IPS-20b (cell line): ENCODE results near the gene NAA40.

Experiments
- H3K27ac ChIP-seq: one replicate; pipeline ENCODE4 v1.5.1; 2013; ENCODE audit warnings: low read length
- H3K27me3 ChIP-seq: 2 replicates; pipeline ENCODE4 v1.6.1; 2013; ENCODE audit warnings: mild to moderate bottlenecking, low read length, inconsistent platforms; ENCODE audit not compliant: insufficient read depth
- H3K36me3 ChIP-seq: 2 replicates; pipeline ENCODE4 v1.6.1; 2013; ENCODE audit warnings: low read depth, mild to moderate bottlenecking, inconsistent platforms, low read length, moderate library complexity; ENCODE audit not compliant: insufficient read depth
- H3K4me1 ChIP-seq: 2 replicates; pipeline ENCODE4 v1.6.1; 2013; ENCODE audit warnings: mild to moderate bottlenecking, control low read depth, inconsistent platforms, low read length, moderate library complexity; ENCODE audit not compliant: insufficient read depth
- H3K4me3 ChIP-seq: 2 replicates; pipeline ENCODE4 v1.5.1; 2013; ENCODE audit warnings: mild to moderate bottlenecking, low read length, inconsistent platforms
- H3K9ac ChIP-seq: 2 replicates; pipeline ENCODE4 v1.6.1; 2013; ENCODE audit warnings: low read depth, mild to moderate bottlenecking, inconsistent platforms, low read length, moderate library complexity
- H3K9me3 ChIP-seq: 2 replicates; pipeline ENCODE4 v1.6.1; 2013; ENCODE audit warnings: mild to moderate bottlenecking, low read depth, low read length, inconsistent platforms; ENCODE audit not compliant: insufficient read depth

The NAA40 gene

DNA sequence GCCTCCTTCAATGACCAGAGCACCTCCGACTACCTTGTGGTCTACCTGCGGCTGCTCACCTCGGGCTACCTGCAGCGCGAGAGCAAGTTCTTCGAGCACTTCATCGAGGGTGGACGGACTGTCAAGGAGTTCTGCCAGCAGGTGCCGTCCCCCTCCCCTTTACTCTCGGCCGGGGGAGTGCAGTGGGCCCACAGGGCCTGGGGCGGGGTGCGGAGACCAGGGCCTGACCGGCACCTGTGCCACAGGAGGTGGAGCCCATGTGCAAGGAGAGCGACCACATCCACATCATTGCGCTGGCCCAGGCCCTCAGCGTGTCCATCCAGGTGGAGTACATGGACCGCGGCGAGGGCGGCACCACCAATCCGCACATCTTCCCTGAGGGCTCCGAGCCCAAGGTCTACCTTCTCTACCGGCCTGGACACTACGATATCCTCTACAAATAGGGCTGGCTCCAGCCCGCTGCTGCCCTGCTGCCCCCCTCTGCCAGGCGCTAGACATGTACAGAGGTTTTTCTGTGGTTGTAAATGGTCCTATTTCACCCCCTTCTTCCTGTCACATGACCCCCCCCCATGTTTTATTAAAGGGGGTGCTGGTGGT, 58.4 kb downstream of the NAA40 start:
- Histone ChIP-seq H3K36me3 (peaks cover 52% of the 10 kb centered on the region), H3K4me1 (peaks cover 5% of the 10 kb centered on the region; the same call in 1 of the 2 replicates), H3K27me3 (peaks cover 26% of the 10 kb centered on the region), H3K4me3 (no peak overlapping the region), H3K9me3 (no peaks in the 10 kb centered on the region), H3K9ac (no peak overlapping the region), H3K27ac (no peak overlapping the region)

DNA sequence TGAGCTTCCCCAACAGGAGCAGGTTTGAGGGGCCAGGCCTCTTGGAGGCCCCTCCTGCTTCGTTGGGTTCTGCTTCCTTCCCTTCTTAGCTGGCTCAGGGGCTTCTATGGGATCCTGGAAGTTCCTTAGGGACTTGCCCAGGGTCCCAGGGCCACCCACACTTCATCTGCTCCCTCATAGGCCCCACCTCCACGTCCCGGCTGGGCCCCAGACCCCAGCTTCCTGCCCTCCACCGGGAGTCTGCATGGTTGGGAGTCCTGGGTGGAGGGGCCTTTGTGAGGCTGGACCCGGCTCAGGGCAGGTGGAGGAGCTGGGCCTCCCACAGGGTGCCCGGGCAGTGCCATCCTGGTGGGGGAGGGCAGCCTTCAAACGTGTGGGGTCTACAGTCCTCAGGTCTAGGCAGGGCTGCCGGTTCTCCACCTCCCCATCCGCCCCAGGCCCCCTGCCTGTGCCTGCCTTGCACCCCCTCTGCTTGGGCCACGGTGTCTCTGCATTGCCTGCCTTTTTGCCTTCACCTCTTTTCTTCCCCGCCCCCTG, 59.1 kb downstream of the NAA40 start:
- Histone ChIP-seq H3K36me3 (peaks cover 50% of the 10 kb centered on the region), H3K27ac (no peak overlapping the region), H3K27me3 (peaks cover 32% of the 10 kb centered on the region), H3K9ac (no peak overlapping the region), H3K9me3 (no peaks in the 10 kb centered on the region), H3K4me3 (peak overlapping the region; percentile 58; the same call in 1 of the 2 replicates), H3K4me1 (peaks cover 5% of the 10 kb centered on the region; the same call in 1 of the 2 replicates)

- peak overlapping the region; percentile 41; the same call in 1 of the 2 replicates for H3K9ac ChIP-seq
- peaks cover 5% of the 10 kb centered on the region; the same call in 1 of the 2 replicates for H3K4me1 ChIP-seq
- H3K9me3 ChIP-seq, result no peaks in the 10 kb centered on the region
- H3K36me3 ChIP-seq, result peaks cover 41% of the 10 kb centered on the region
- H3K4me3 ChIP-seq, result peak overlapping the region; percentile 58; the same call in 1 of the 2 replicates
- H3K27ac ChIP-seq, result no peak overlapping the region
- H3K27me3 ChIP-seq, result peaks cover 41% of the 10 kb centered on the region
Measured at GRCh38 chr11:63998558-63999348, 60.0 kb downstream of the NAA40 start.

DNA sequence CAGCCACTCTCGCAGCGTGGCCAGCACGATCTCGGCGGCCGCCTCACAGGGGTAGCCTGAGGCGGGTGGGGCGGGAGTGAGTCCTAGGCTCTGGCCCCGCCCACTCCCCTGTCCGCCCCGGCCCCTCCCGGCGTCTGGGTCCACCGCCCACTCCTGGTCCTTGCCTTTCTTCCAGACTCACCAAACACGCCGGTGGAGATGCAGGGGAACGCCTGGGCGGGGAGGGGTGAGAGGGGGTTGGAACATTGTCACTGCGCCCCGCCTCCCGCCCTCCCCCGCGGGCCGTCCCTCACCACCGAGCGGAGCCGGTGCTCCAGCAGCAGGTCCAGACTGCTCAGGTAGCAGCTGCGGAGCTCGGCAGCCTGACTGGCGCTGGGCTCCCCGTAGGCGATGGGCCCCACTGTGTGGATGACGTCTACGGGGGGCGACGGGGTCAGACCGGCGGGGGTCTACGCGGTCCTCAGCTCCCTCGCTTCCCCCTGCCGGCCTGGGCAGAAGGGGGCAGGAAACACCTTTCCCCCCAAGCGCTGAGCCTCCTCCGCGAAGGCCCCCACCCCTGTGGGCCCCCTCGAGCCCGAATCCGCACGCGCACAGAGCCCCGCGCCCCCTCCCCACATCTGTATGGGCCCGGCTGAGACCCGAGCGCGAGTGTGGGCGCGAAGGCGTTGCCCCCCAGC, 60.7 kb downstream of the NAA40 start:
- Histone ChIP-seq H3K9ac (no peak overlapping the region; the same call in 1 of the 2 replicates), H3K27ac (no peak overlapping the region), H3K4me1 (peaks cover 5% of the 10 kb centered on the region; the same call in 1 of the 2 replicates)

GRCh38 chr11:64000026-64000739, 61.4 kb downstream of the NAA40 start:
- no peaks in the 10 kb centered on the region for H3K9me3 ChIP-seq
- H3K9ac ChIP-seq, result no peak overlapping the region
- no peak overlapping the region for H3K27ac ChIP-seq
- peaks cover 54% of the 10 kb centered on the region for H3K27me3 ChIP-seq
- peak overlapping the region; percentile 58; the same call in 1 of the 2 replicates for H3K4me3 ChIP-seq
- H3K4me1 ChIP-seq, result peaks cover 5% of the 10 kb centered on the region; the same call in 1 of the 2 replicates
- H3K36me3 ChIP-seq, result peaks cover 27% of the 10 kb centered on the region

More for the DNA sequence above, 60.7 kb downstream of the NAA40 start:
- peak overlapping the region; percentile 58; the same call in 1 of the 2 replicates for H3K4me3 ChIP-seq
- H3K27me3 ChIP-seq, result peaks cover 48% of the 10 kb centered on the region
- no peaks in the 10 kb centered on the region for H3K9me3 ChIP-seq
- peaks cover 34% of the 10 kb centered on the region for H3K36me3 ChIP-seq

DNA sequence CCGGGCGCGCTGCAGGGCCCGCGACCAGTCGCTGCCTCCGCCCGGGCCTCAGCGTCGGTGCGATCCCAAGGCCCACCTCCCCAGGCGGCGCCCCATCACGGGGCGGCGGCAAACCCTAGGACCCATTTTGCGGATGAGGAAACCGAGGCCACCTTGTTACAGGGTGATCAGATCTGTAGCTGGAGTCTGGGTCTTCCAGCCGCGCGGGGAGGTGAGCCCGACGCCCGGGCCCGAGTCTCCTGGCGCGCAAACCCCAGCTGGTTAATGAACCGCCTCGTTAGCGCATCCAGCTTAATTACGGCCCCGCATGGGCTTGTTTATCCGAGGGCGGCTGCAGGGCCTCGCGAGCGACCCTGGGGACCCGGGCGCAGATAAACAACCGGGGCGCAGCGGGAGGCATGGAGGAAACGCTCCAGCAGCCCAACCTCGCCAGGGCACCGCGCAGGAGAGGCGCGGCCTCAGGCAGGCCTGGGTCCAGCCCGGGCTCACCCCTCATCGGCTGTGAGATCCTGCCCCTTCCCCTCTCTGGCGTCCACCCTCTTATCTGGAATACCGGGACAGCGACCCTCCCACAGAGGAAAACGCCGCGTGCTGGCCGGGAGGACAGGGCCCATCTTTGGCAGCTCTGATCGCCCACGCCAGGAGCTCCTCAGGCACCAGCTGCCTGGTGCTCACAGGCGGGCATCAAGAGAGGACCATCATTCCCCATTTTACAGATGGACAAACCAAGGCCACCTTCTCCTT, 62.1 kb downstream of the NAA40 start:
- Histone ChIP-seq H3K9me3 (no peaks in the 10 kb centered on the region), H3K27ac (no peak overlapping the region), H3K27me3 (peaks cover 61% of the 10 kb centered on the region), H3K4me3 (no peak overlapping the region), H3K36me3 (peaks cover 20% of the 10 kb centered on the region), H3K9ac (no peak overlapping the region), H3K4me1 (peaks cover 5% of the 10 kb centered on the region; the same call in 1 of the 2 replicates)

GRCh38 chr11:64001484-64002420, 63.0 kb downstream of the NAA40 start:
- peaks cover 70% of the 10 kb centered on the region for H3K27me3 ChIP-seq
- no peaks in the 10 kb centered on the region for H3K9me3 ChIP-seq
- peaks cover 13% of the 10 kb centered on the region for H3K36me3 ChIP-seq
- peaks cover 5% of the 10 kb centered on the region; the same call in 1 of the 2 replicates for H3K4me1 ChIP-seq
- H3K4me3 ChIP-seq, result no peak overlapping the region
- no peak overlapping the region for H3K9ac ChIP-seq
- H3K27ac ChIP-seq, result no peak overlapping the region

GRCh38 chr11:64003807-64004589, 65.2 kb downstream of the NAA40 start:
- Histone ChIP-seq H3K9ac (no peak overlapping the region), H3K27me3 (peaks cover 92% of the 10 kb centered on the region), H3K4me3 (no peak overlapping the region), H3K36me3 (no peaks in the 10 kb centered on the region), H3K27ac (no peak overlapping the region), H3K4me1 (no peaks in the 10 kb centered on the region; the same call in 1 of the 2 replicates), H3K9me3 (no peaks in the 10 kb centered on the region)

- Histone ChIP-seq H3K9ac (no peak overlapping the region), H3K4me1 (no peaks in the 10 kb centered on the region; the same call in 1 of the 2 replicates), H3K27me3 (peaks cover 96% of the 10 kb centered on the region), H3K27ac (no peak overlapping the region), H3K36me3 (no peaks in the 10 kb centered on the region), H3K9me3 (no peaks in the 10 kb centered on the region), H3K4me3 (no peak overlapping the region)
Measured at GRCh38 chr11:64004590-64004984, 65.8 kb downstream of the NAA40 start.
